ENCODE measurements around the gene RBM20. TPM values are rescaled to one million over a fixed set of nuclear protein-coding genes. Genes with fewer than 3 reads are reported as not detected.

The RBM20 gene
- total RNA-seq, 1 donor from 2014 or later, result 1.5 TPM

DNA sequence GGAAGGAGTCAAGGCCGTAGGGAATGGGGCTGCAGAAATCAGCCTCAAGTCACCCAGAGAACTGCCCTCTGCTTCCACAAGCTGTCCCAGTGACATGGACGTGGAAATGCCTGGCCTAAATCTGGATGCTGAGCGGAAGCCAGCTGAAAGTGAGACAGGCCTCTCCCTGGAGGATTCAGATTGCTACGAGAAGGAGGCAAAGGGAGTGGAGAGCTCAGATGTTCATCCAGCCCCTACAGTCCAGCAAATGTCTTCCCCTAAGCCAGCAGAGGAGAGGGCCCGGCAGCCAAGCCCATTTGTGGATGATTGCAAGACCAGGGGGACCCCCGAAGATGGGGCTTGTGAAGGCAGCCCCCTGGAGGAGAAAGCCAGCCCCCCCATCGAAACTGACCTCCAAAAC is 177.4 kb downstream of the RBM20 start:
- Mint-ChIP-seq H3K27ac (no peak overlapping the region), H3K36me3 (ENCODE audit: insufficient read depth) (no peaks in the 10 kb centered on the region), H3K4me1 (ENCODE audit: low read depth) (peaks cover 45% of the 10 kb centered on the region), H3K4me3 (ENCODE audit: low read depth) (no peak overlapping the region), H3K27me3 (no peaks in the 10 kb centered on the region), H3K9me3 (ENCODE audit: low read depth) (no peaks in the 10 kb centered on the region)
- no peak for DNase-seq (ENCODE audit: low spot score, unreplicated experiment)
- TF ChIP-seq, protein P1, sequence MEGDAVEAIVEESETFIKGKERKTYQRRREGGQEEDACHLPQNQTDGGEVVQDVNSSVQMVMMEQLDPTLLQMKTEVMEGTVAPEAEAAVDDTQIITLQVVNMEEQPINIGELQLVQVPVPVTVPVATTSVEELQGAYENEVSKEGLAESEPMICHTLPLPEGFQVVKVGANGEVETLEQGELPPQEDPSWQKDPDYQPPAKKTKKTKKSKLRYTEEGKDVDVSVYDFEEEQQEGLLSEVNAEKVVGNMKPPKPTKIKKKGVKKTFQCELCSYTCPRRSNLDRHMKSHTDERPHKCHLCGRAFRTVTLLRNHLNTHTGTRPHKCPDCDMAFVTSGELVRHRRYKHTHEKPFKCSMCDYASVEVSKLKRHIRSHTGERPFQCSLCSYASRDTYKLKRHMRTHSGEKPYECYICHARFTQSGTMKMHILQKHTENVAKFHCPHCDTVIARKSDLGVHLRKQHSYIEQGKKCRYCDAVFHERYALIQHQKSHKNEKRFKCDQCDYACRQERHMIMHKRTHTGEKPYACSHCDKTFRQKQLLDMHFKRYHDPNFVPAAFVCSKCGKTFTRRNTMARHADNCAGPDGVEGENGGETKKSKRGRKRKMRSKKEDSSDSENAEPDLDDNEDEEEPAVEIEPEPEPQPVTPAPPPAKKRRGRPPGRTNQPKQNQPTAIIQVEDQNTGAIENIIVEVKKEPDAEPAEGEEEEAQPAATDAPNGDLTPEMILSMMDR (IDR thresholded peaks at IDR 0.05; ENCODE audit: unreplicated experiment), result no peak

- TF ChIP-seq, protein P1 (IDR thresholded peaks at IDR 0.05; ENCODE audit: unreplicated experiment), result no peak
- Mint-ChIP-seq H3K27me3 (no peaks in the 10 kb centered on the region), H3K4me3 (ENCODE audit: low read depth) (peak overlapping the region; percentile 47), H3K36me3 (ENCODE audit: insufficient read depth) (no peaks in the 10 kb centered on the region), H3K9me3 (ENCODE audit: low read depth) (no peaks in the 10 kb centered on the region), H3K4me1 (ENCODE audit: low read depth) (peaks cover 44% of the 10 kb centered on the region), H3K27ac (peak overlapping the region; percentile 94)
- no peak for DNase-seq (ENCODE audit: low spot score, unreplicated experiment)
Observed at GRCh38 chr10:110822035-110822711, 178.0 kb downstream of the RBM20 start.

GRCh38 chr10:110822712-110823311 is 178.7 kb downstream of the RBM20 start:
- peak; percentile 24 for DNase-seq (ENCODE audit: low spot score, unreplicated experiment)
- TF ChIP-seq, protein P1 (IDR thresholded peaks at IDR 0.05; ENCODE audit: unreplicated experiment), result no peak
- H3K36me3 Mint-ChIP-seq (ENCODE audit: insufficient read depth), result no peaks in the 10 kb centered on the region
- H3K27ac Mint-ChIP-seq, result peak overlapping the region; percentile 94
- H3K4me3 Mint-ChIP-seq (ENCODE audit: low read depth), result peak overlapping the region; percentile 47
- H3K9me3 Mint-ChIP-seq (ENCODE audit: low read depth), result no peaks in the 10 kb centered on the region
- no peaks in the 10 kb centered on the region for H3K27me3 Mint-ChIP-seq
- peaks cover 39% of the 10 kb centered on the region for H3K4me1 Mint-ChIP-seq (ENCODE audit: low read depth)

DNA sequence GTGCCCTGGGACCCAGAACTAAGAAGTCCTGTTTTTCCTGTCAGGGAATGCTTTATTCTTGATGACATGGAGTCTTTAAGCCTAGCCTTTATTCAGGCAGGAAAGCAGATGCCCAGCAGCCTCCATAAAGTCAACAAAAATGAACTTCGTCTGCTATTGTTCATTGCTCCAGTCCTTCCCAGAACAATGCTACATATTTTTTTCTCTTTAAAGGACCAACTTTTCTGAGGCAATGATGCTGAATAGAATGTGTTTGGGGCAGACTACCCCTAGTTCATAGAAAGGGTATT is 180.0 kb downstream of the RBM20 start:
- TF ChIP-seq, protein P1 (IDR thresholded peaks at IDR 0.05; ENCODE audit: unreplicated experiment), result no peak
- Mint-ChIP-seq H3K27me3 (no peaks in the 10 kb centered on the region), H3K9me3 (ENCODE audit: low read depth) (no peaks in the 10 kb centered on the region), H3K36me3 (ENCODE audit: insufficient read depth) (no peaks in the 10 kb centered on the region), H3K4me1 (ENCODE audit: low read depth) (peaks cover 32% of the 10 kb centered on the region), H3K27ac (no peak overlapping the region), H3K4me3 (ENCODE audit: low read depth) (no peak overlapping the region)
- DNase-seq (ENCODE audit: low spot score, unreplicated experiment), result no peak

GRCh38 chr10:110824660-110825059 is 180.5 kb downstream of the RBM20 start:
- H3K36me3 Mint-ChIP-seq (ENCODE audit: insufficient read depth), result no peaks in the 10 kb centered on the region
- TF ChIP-seq, protein P1 (IDR thresholded peaks at IDR 0.05; ENCODE audit: unreplicated experiment), result no peak
- no peaks in the 10 kb centered on the region for H3K27me3 Mint-ChIP-seq
- peaks cover 28% of the 10 kb centered on the region for H3K4me1 Mint-ChIP-seq (ENCODE audit: low read depth)
- H3K4me3 Mint-ChIP-seq (ENCODE audit: low read depth), result no peak overlapping the region
- no peaks in the 10 kb centered on the region for H3K9me3 Mint-ChIP-seq (ENCODE audit: low read depth)
- no peak overlapping the region for H3K27ac Mint-ChIP-seq
- no peak for DNase-seq (ENCODE audit: low spot score, unreplicated experiment)

All from progenitor cell of endocrine pancreas (in vitro differentiated cells).